Mammary epithelial cell (primary cell): ENCODE measurements around the gene FZD10.

Experiments
- EZH2 ChIP-seq: IDR thresholded peaks from 2 replicates; pipeline ENCODE4 v1.6.1; 2012; ENCODE audit warnings: low read length, inconsistent platforms, borderline replicate concordance
- TF ChIP-seq, protein P1 (sequence below), 2 donors: IDR thresholded peaks in 1 of 2; conservative IDR thresholded peaks in 1 of 2; 2 replicates each; pipeline ENCODE4 v1.5.1; 2011 to 2012; ENCODE audit warnings: inconsistent platforms in 2 of 2, low read length in 2 of 2, mild to moderate bottlenecking in 2 of 2, control low read depth in 1 of 2, low read depth in 1 of 2; ENCODE audit not compliant: insufficient read depth in 1 of 2; ENCODE audit errors: extremely low read depth in 1 of 2

DNA sequence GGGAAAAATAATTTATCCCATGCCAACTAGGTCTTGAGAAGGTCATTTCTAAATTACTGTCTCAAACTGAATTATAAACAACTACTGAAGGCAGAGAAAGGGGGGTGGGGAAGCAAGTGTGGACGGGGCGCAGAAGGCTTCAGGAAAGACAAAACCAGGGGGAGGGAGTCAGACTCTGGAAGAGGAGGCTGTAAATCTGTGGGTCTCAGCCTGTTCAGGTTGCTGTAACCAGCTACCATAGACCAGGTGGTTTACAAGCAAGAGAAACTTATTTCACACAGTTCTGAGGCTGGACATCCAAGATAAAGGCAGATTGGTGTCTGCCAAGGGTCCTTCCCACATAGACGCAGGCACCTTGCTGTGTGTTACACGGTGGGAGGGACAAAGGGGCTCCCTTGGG lies 39.9 kb upstream of the FZD10 start:
- TF ChIP-seq EZH2, result no peak
- TF ChIP-seq, protein P1, sequence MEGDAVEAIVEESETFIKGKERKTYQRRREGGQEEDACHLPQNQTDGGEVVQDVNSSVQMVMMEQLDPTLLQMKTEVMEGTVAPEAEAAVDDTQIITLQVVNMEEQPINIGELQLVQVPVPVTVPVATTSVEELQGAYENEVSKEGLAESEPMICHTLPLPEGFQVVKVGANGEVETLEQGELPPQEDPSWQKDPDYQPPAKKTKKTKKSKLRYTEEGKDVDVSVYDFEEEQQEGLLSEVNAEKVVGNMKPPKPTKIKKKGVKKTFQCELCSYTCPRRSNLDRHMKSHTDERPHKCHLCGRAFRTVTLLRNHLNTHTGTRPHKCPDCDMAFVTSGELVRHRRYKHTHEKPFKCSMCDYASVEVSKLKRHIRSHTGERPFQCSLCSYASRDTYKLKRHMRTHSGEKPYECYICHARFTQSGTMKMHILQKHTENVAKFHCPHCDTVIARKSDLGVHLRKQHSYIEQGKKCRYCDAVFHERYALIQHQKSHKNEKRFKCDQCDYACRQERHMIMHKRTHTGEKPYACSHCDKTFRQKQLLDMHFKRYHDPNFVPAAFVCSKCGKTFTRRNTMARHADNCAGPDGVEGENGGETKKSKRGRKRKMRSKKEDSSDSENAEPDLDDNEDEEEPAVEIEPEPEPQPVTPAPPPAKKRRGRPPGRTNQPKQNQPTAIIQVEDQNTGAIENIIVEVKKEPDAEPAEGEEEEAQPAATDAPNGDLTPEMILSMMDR (conservative IDR thresholded peaks at IDR 0.05 in 1 of 2, IDR thresholded peaks at IDR 0.05 in 1 of 2; ENCODE audit: extremely low read depth in 1 of 2, insufficient read depth in 1 of 2, low read depth in 1 of 2, low read length in 2 of 2), result no peak
